Liver (tissue), 9 donors: ENCODE measurements around the gene PRDM8. TPM values are rescaled to one million over a fixed set of nuclear protein-coding genes. Genes with fewer than 3 reads are reported as not detected.

ENCODE experiments used
- DNase-seq: peaks from one replicate; pipeline ENCODE4 v3.0.0-alpha.2; 2017; ENCODE audit warnings: low spot score
- H3K27ac ChIP-seq, 2 donors: one replicate each; pipeline ENCODE4 v1.7.0; 2013; ENCODE audit warnings: inconsistent platforms in 2 of 2, low read length in 2 of 2, control low read depth in 1 of 2, low read depth in 1 of 2, mild to moderate bottlenecking in 1 of 2
- H3K27me3 ChIP-seq, 4 donors: one replicate each; pipeline versions ENCODE4 v1.6.1 to v1.7.0; 2013; ENCODE audit warnings: low read length in 3 of 4, inconsistent platforms in 1 of 4, mild to moderate bottlenecking in 1 of 4, moderate library complexity in 1 of 4; ENCODE audit not compliant: control insufficient read depth in 4 of 4, insufficient read depth in 4 of 4
- H3K36me3 ChIP-seq, 4 donors: one replicate each; pipeline versions ENCODE4 v1.6.1 to v1.7.0; 2013; ENCODE audit warnings: low read length in 3 of 4, mild to moderate bottlenecking in 3 of 4, low read depth in 1 of 4, moderate library complexity in 1 of 4; ENCODE audit not compliant: control insufficient read depth in 4 of 4, insufficient read depth in 3 of 4
- H3K4me1 ChIP-seq, 4 donors: one replicate each; pipeline versions ENCODE4 v1.6.1 to v1.7.0; 2013; ENCODE audit warnings: low read length in 3 of 4, mild to moderate bottlenecking in 3 of 4, moderate library complexity in 1 of 4; ENCODE audit not compliant: control insufficient read depth in 4 of 4, insufficient read depth in 4 of 4
- H3K4me3 ChIP-seq, 3 donors: one replicate each; pipeline versions ENCODE4 v1.6.1 to v1.7.0; 2013; ENCODE audit warnings: low read length in 3 of 3, control low read depth in 1 of 3, low read depth in 1 of 3, mild to moderate bottlenecking in 1 of 3
- H3K9ac ChIP-seq, 2 donors: one replicate each; pipeline ENCODE4 v1.7.0; 2013; ENCODE audit warnings: low read length in 2 of 2, mild to moderate bottlenecking in 2 of 2, moderate library complexity in 2 of 2, control low read depth in 1 of 2, low read depth in 1 of 2
- H3K9me3 ChIP-seq, 4 donors: one replicate each; pipeline versions ENCODE4 v1.6.1 to v1.7.0; 2013; ENCODE audit warnings: low read length in 3 of 4; ENCODE audit not compliant: control insufficient read depth in 4 of 4
- ATF3 ChIP-seq: IDR thresholded peaks from 2 replicates; pipeline ENCODE4 v1.6.1; 2016; ENCODE audit warnings: antibody characterized with exemption
- EGR1 ChIP-seq, 2 donors: IDR thresholded peaks; 2 replicates each; pipeline ENCODE4 v1.6.1; 2016 to 2018; ENCODE audit warnings: antibody characterized with exemption in 2 of 2, low read depth in 2 of 2
- FOXA2 ChIP-seq: IDR thresholded peaks from 2 replicates; pipeline ENCODE4 v1.6.1; 2016; ENCODE audit warnings: antibody characterized with exemption
- GABPA ChIP-seq, 2 donors: IDR thresholded peaks in 1 of 2; conservative IDR thresholded peaks in 1 of 2; 2 replicates each; pipeline ENCODE4 v1.6.1; 2016; ENCODE audit warnings: antibody characterized with exemption in 2 of 2, mild to moderate bottlenecking in 1 of 2, moderate library complexity in 1 of 2
- HNF4A ChIP-seq, 2 donors: conservative IDR thresholded peaks; 2 replicates each; pipeline ENCODE4 v1.6.1; 2016; ENCODE audit warnings: antibody characterized with exemption in 2 of 2, mild to moderate bottlenecking in 2 of 2
- HNF4G ChIP-seq: IDR thresholded peaks from 2 replicates; pipeline ENCODE4 v1.6.1; 2016; ENCODE audit warnings: antibody characterized with exemption
- JUND ChIP-seq, 2 donors: IDR thresholded peaks; 2 replicates each; pipeline ENCODE4 v1.6.1; 2016; ENCODE audit warnings: antibody characterized with exemption in 2 of 2
- NR2F2 ChIP-seq: IDR thresholded peaks from 2 replicates; pipeline ENCODE4 v1.6.1; 2016; ENCODE audit warnings: antibody characterized with exemption
- RAD21 ChIP-seq, 2 donors: IDR thresholded peaks; 2 replicates each; pipeline ENCODE4 v1.6.1; 2016; ENCODE audit warnings: antibody characterized with exemption in 2 of 2, mild to moderate bottlenecking in 2 of 2
- RXRA ChIP-seq, 2 donors: IDR thresholded peaks; 2 replicates each; pipeline ENCODE4 v1.6.1; 2017 to 2018; ENCODE audit warnings: antibody characterized with exemption in 2 of 2, mild to moderate bottlenecking in 1 of 2
- SP1 ChIP-seq: IDR thresholded peaks from 2 replicates; pipeline ENCODE4 v1.6.1; 2018; ENCODE audit warnings: antibody characterized with exemption, mild to moderate bottlenecking
- TAF1 ChIP-seq: conservative IDR thresholded peaks from 2 replicates; pipeline ENCODE4 v1.6.1; 2016; ENCODE audit warnings: antibody characterized with exemption, mild to moderate bottlenecking
- YY1 ChIP-seq: IDR thresholded peaks from 2 replicates; pipeline ENCODE4 v1.6.1; 2016; ENCODE audit warnings: antibody characterized with exemption, mild to moderate bottlenecking
- ZBTB33 ChIP-seq: IDR thresholded peaks from 2 replicates; pipeline ENCODE4 v1.6.1; 2016; ENCODE audit warnings: antibody characterized with exemption
- WGBS: extraction: QIAGEN DNeasy Blood & Tissue Kit; methylation state at CpG from one replicate; pipeline ENCODE4 v1.1.7; 2013; 5-methylcytosine and 5-hydroxymethylcytosine counted together
- polyA plus RNA-seq, 2 donors: library from polyadenylated mRNA; stranded (reverse) in 1 of 2; unstranded in 1 of 2; fragments of 200-250 nt in 1 of 2; fragments of >200 nt in 1 of 2; fragmentation: Nextera tagmentation in 1 of 2; extraction: Ambion mirVana in 1 of 2; gene quantifications; one replicate each; pipeline versions ENCODE4 v1.2.1 to v1.2.3, GENCODE V29; 2013 to 2015
- total RNA-seq, 2 donors: library from RNA; depleted of rRNA; stranded (reverse); fragments of >200 nt; gene quantifications; one replicate each; pipeline ENCODE4 v1.2.3, GENCODE V29; 2014
- TF ChIP-seq, protein P1 (sequence below): fragments of 150-350 bp; IDR thresholded peaks from 2 replicates; pipeline ENCODE4 v1.5.1; 2017; ENCODE audit warnings: improper control_type of control experiment, low read depth, low read length; ENCODE audit not compliant: missing input control
- TF ChIP-seq, protein P2 (sequence below): IDR thresholded peaks from 2 replicates; pipeline ENCODE4 v1.6.1; 2016; ENCODE audit warnings: antibody characterized with exemption
- TF ChIP-seq, protein P3 (sequence below): IDR thresholded peaks from 2 replicates; pipeline ENCODE4 v1.6.1; 2016; ENCODE audit warnings: antibody characterized with exemption, mild to moderate bottlenecking
- donor health status: healthy.
- donor health status: healthy.
- donor health status: healthy.
- donor health status: healthy.
- donor health status: healthy.

PRDM8 gene
- total and polyA plus RNA-seq, 4 donors, result 0.05 to 0.14 (median 0.08) TPM; not detected in 1

DNA sequence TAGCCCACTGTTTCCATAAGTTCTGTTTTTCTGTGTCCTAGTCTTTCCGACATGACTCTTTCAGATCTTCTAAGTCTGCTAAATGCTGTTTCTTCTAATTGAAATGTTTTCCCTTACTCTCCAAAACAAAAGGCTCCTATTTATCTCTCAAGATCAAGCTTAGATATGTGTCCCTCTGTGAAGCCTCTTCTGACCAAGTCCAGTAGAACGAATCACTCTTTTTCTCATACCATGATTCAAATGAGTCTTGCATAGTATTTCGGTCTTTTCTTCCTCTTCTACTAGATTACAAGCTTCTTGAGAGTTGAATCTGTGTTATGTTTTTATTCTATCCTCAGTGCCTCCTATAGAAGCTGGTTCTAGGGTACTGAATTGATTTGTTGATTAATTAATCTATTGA lies 45.3 kb upstream of the PRDM8 start:
- no peak overlapping the region for H3K4me3 ChIP-seq
- WGBS, result 88% methylated on average over 3 of the region's 3 CpGs
- H3K36me3 ChIP-seq, result no peaks in the 10 kb centered on the region
- TF ChIP-seq RXRA (IDR thresholded peaks at IDR 0.05) (no peak), RAD21 (IDR thresholded peaks at IDR 0.05) (no peak), HNF4G (no peak)
- H3K9ac ChIP-seq, result no peak overlapping the region
- DNase-seq, result no peak
- no peaks in the 10 kb centered on the region for H3K9me3 ChIP-seq
- no peak overlapping the region for H3K27ac ChIP-seq
- no peaks in the 10 kb centered on the region for H3K27me3 ChIP-seq
- no peaks in the 10 kb centered on the region for H3K4me1 ChIP-seq

- Histone ChIP-seq H3K9ac (no peak overlapping the region), H3K27me3 (no peaks in the 10 kb centered on the region), H3K4me3 (no peak overlapping the region), H3K9me3 (no peaks in the 10 kb centered on the region), H3K4me1 (no peaks in the 10 kb centered on the region), H3K36me3 (no peaks in the 10 kb centered on the region), H3K27ac (no peak overlapping the region)
- no peak for DNase-seq
- TF ChIP-seq, protein P1, sequence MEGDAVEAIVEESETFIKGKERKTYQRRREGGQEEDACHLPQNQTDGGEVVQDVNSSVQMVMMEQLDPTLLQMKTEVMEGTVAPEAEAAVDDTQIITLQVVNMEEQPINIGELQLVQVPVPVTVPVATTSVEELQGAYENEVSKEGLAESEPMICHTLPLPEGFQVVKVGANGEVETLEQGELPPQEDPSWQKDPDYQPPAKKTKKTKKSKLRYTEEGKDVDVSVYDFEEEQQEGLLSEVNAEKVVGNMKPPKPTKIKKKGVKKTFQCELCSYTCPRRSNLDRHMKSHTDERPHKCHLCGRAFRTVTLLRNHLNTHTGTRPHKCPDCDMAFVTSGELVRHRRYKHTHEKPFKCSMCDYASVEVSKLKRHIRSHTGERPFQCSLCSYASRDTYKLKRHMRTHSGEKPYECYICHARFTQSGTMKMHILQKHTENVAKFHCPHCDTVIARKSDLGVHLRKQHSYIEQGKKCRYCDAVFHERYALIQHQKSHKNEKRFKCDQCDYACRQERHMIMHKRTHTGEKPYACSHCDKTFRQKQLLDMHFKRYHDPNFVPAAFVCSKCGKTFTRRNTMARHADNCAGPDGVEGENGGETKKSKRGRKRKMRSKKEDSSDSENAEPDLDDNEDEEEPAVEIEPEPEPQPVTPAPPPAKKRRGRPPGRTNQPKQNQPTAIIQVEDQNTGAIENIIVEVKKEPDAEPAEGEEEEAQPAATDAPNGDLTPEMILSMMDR, result no peak
- TF ChIP-seq JUND (IDR thresholded peaks at IDR 0.05) (no peak), ATF3 (no peak), YY1 (no peak), ZBTB33 (no peak), EGR1 (IDR thresholded peaks at IDR 0.05; ENCODE audit: low read depth in 2 of 2) (no peak), HNF4A (conservative IDR thresholded peaks at IDR 0.05) (no peak), FOXA2 (no peak), GABPA (IDR thresholded peaks at IDR 0.05 in 1 of 2, conservative IDR thresholded peaks at IDR 0.05 in 1 of 2) (no peak), TAF1 (no peak), SP1 (no peak), RAD21 (IDR thresholded peaks at IDR 0.05) (no peak), NR2F2 (no peak), HNF4G (no peak)
- TF ChIP-seq, protein P2, sequence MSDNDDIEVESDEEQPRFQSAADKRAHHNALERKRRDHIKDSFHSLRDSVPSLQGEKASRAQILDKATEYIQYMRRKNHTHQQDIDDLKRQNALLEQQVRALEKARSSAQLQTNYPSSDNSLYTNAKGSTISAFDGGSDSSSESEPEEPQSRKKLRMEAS, result no peak
- TF ChIP-seq, protein P3, sequence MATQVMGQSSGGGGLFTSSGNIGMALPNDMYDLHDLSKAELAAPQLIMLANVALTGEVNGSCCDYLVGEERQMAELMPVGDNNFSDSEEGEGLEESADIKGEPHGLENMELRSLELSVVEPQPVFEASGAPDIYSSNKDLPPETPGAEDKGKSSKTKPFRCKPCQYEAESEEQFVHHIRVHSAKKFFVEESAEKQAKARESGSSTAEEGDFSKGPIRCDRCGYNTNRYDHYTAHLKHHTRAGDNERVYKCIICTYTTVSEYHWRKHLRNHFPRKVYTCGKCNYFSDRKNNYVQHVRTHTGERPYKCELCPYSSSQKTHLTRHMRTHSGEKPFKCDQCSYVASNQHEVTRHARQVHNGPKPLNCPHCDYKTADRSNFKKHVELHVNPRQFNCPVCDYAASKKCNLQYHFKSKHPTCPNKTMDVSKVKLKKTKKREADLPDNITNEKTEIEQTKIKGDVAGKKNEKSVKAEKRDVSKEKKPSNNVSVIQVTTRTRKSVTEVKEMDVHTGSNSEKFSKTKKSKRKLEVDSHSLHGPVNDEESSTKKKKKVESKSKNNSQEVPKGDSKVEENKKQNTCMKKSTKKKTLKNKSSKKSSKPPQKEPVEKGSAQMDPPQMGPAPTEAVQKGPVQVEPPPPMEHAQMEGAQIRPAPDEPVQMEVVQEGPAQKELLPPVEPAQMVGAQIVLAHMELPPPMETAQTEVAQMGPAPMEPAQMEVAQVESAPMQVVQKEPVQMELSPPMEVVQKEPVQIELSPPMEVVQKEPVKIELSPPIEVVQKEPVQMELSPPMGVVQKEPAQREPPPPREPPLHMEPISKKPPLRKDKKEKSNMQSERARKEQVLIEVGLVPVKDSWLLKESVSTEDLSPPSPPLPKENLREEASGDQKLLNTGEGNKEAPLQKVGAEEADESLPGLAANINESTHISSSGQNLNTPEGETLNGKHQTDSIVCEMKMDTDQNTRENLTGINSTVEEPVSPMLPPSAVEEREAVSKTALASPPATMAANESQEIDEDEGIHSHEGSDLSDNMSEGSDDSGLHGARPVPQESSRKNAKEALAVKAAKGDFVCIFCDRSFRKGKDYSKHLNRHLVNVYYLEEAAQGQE, result no peak
- 81% methylated on average over 4 of the region's 4 CpGs for WGBS
Measured at GRCh38 chr4:80153874-80154544, 43.3 kb upstream of the PRDM8 start.
